ENCODE results near the gene PCDH9. TPM values are rescaled to one million over a fixed set of nuclear protein-coding genes. Genes with fewer than 3 reads are reported as not detected.

The PCDH9 gene
- polyA plus RNA-seq, 1 experiment: 3.3 TPM

GRCh38 chr13:66357463-66357862 lies 872.7 kb downstream of the PCDH9 start:
- Histone ChIP-seq H3K27ac (ENCODE audit: low read depth, low read length) (no peak overlapping the region), H3K9me3 (ENCODE audit: control insufficient read depth, insufficient read depth, low read length) (no peaks in the 10 kb centered on the region), H3K4me3 (ENCODE audit: low read depth, low read length) (no peak overlapping the region), H3K27me3 (ENCODE audit: control insufficient read depth, insufficient read depth, low read length) (no peaks in the 10 kb centered on the region)
- CTCF ChIA-PET: interaction anchor here (0.6 kb wide), 1 partner anchor 54 kb away, joined by 4 read pairs; no protein-coding TSS in a partner anchor
- DNase-seq (ENCODE audit: low read depth, low spot score): no peak
- POLR2A ChIA-PET: no interaction called here
- TF ChIP-seq CTCF (IDR thresholded peaks at IDR 0.05; ENCODE audit: low read depth, low read length): no peak

GRCh38 chr13:66354879-66355751 lies 875.0 kb downstream of the PCDH9 start:
- Histone ChIP-seq H3K27me3 (ENCODE audit: control insufficient read depth, insufficient read depth, low read length) (no peaks in the 10 kb centered on the region), H3K27ac (ENCODE audit: low read depth, low read length) (no peak overlapping the region), H3K4me3 (ENCODE audit: low read depth, low read length) (no peak overlapping the region), H3K9me3 (ENCODE audit: control insufficient read depth, insufficient read depth, low read length) (no peaks in the 10 kb centered on the region)
- ChIA-PET CTCF (no interaction called here), POLR2A (no interaction called here)
- no peak for TF ChIP-seq CTCF (IDR thresholded peaks at IDR 0.05; ENCODE audit: low read depth, low read length)
- no peak for DNase-seq (ENCODE audit: low read depth, low spot score)

- no peak for TF ChIP-seq CTCF (IDR thresholded peaks at IDR 0.05; ENCODE audit: low read depth, low read length)
- DNase-seq (ENCODE audit: low read depth, low spot score): no peak
- ChIA-PET CTCF (interaction anchor here (1.1 kb wide), 1 partner anchor 8 kb away, joined by 3 read pairs; no protein-coding TSS in a partner anchor), POLR2A (interaction anchor here (0.5 kb wide), 1 partner anchor 143 kb away, joined by 3 read pairs; no protein-coding TSS in a partner anchor)
- Histone ChIP-seq H3K9me3 (ENCODE audit: control insufficient read depth, insufficient read depth, low read length) (no peaks in the 10 kb centered on the region), H3K4me3 (ENCODE audit: low read depth, low read length) (no peak overlapping the region), H3K27me3 (ENCODE audit: control insufficient read depth, insufficient read depth, low read length) (no peaks in the 10 kb centered on the region), H3K27ac (ENCODE audit: low read depth, low read length) (no peak overlapping the region)
These were observed 876.5 kb downstream of the PCDH9 start for GRCh38 chr13:66353664-66354063.

GRCh38 chr13:66349966-66350365 lies 880.2 kb downstream of the PCDH9 start:
- no peaks in the 10 kb centered on the region for H3K27me3 ChIP-seq (ENCODE audit: control insufficient read depth, insufficient read depth, low read length)
- H3K9me3 ChIP-seq (ENCODE audit: control insufficient read depth, insufficient read depth, low read length): no peaks in the 10 kb centered on the region
- CTCF ChIA-PET: no interaction called here
- H3K27ac ChIP-seq (ENCODE audit: low read depth, low read length): no peak overlapping the region
- POLR2A ChIA-PET: no interaction called here
- H3K4me3 ChIP-seq (ENCODE audit: low read depth, low read length): no peak overlapping the region
- TF ChIP-seq CTCF (IDR thresholded peaks at IDR 0.05; ENCODE audit: low read depth, low read length): no peak
- no peak for DNase-seq (ENCODE audit: low read depth, low spot score)

Data from AG04450 (cell line).